ENCODE data around the gene DALRD3. TPM values are rescaled to one million over a fixed set of nuclear protein-coding genes. Genes with fewer than 3 reads are reported as not detected.

DALRD3 gene
- polyA plus RNA-seq, 2 of the 4 experiments (the other 2 are of a cell fraction): 20.5 to 35.8 TPM

DNA sequence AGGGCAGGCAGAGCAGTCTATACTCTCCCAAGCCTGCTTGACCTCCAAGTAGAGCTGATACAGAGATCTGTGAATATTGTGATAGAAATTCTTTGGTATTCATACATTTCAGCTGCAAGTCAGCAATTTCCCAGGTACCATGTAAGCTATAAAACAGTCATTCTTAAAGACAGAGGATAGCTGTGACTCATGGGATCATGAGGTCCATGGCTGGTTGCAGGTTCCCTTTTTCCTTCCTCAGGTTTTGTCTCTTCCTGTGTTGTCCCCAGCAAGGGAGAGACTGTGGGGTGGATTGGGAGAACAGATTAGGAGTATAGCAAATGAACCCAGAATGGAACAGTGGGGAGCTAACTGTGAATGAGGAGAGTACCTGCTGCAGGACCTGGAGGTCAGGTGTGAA is 33.7 kb downstream of the DALRD3 start:
- Histone ChIP-seq H3K4me1 (peaks cover 12% of the 10 kb centered on the region), H3K9me3 (no peaks in the 10 kb centered on the region), H3K27ac (no peak overlapping the region), H3K4me3 (no peak overlapping the region), H3K4me2 (no peak overlapping the region)
- no peak for FAIRE-seq
- ChIA-PET CTCF (interaction anchor here (0.6 to 16.7 kb wide), 2 partner anchors 28 to 61 kb away, joined by 3 to 385 read pairs; partner anchors contain the start of genes DALRD3, NDUFAF3 and WDR6), POLR2A (interaction anchor here (1.4 kb wide), 1 partner anchor 37 kb away, joined by 4 read pairs; the partner anchor contains the start of gene NDUFAF3)
- no peak for ATAC-seq
- DNase-seq (ENCODE audit: low read depth in 1 of 2, low spot score in 1 of 2): no peak
- TF ChIP-seq, protein P1, sequence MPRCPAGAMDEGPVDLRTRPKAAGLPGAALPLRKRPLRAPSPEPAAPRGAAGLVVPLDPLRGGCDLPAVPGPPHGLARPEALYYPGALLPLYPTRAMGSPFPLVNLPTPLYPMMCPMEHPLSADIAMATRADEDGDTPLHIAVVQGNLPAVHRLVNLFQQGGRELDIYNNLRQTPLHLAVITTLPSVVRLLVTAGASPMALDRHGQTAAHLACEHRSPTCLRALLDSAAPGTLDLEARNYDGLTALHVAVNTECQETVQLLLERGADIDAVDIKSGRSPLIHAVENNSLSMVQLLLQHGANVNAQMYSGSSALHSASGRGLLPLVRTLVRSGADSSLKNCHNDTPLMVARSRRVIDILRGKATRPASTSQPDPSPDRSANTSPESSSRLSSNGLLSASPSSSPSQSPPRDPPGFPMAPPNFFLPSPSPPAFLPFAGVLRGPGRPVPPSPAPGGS (IDR thresholded peaks at IDR 0.05): no peak
- no peak for TF ChIP-seq RFX5 (IDR thresholded peaks at IDR 0.05)
- TF ChIP-seq, protein P2, sequence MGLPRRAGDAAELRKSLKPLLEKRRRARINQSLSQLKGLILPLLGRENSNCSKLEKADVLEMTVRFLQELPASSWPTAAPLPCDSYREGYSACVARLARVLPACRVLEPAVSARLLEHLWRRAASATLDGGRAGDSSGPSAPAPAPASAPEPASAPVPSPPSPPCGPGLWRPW (IDR thresholded peaks at IDR 0.05): no peak
- TF ChIP-seq CEBPB (IDR thresholded peaks at IDR 0.05): no peak
- TF ChIP-seq SMC3 (IDR thresholded peaks at IDR 0.05): no peak
- no peak for TF ChIP-seq CBX2 (IDR thresholded peaks at IDR 0.05; ENCODE audit: borderline replicate concordance, low read depth)
- no peak for TF ChIP-seq HOXB5 (CRISPR knock-in tag; IDR thresholded peaks at IDR 0.05)
- no peak for TF ChIP-seq CBX8 (IDR thresholded peaks at IDR 0.05)
- no peak for TF ChIP-seq NPAS2 (CRISPR knock-in tag; IDR thresholded peaks at IDR 0.05; ENCODE audit: borderline replicate concordance)
- TF ChIP-seq, protein P3, sequence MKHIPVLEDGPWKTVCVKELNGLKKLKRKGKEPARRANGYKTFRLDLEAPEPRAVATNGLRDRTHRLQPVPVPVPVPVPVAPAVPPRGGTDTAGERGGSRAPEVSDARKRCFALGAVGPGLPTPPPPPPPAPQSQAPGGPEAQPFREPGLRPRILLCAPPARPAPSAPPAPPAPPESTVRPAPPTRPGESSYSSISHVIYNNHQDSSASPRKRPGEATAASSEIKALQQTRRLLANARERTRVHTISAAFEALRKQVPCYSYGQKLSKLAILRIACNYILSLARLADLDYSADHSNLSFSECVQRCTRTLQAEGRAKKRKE (CRISPR knock-in tag; IDR thresholded peaks at IDR 0.05; ENCODE audit: low read depth): no peak
- TF ChIP-seq BHLHE40 (IDR thresholded peaks at IDR 0.05; ENCODE audit: low read depth, low read length): no peak
- no peak for TF ChIP-seq TFCP2L1 (CRISPR knock-in tag; IDR thresholded peaks at IDR 0.05)
- no peak for TF ChIP-seq FOXS1 (CRISPR knock-in tag; IDR thresholded peaks at IDR 0.05)
- TF ChIP-seq PHF8 (IDR thresholded peaks at IDR 0.05; ENCODE audit: borderline replicate concordance, low read depth): no peak
- TF ChIP-seq MAFK (IDR thresholded peaks at IDR 0.05; ENCODE audit: partially characterized antibody): no peak
- TF ChIP-seq MYC (IDR thresholded peaks at IDR 0.05; ENCODE audit: borderline replicate concordance, low read length): no peak
- TF ChIP-seq CHD4 (IDR thresholded peaks at IDR 0.05; ENCODE audit: borderline replicate concordance): no peak
- TF ChIP-seq ZNF302 (CRISPR knock-in tag; IDR thresholded peaks at IDR 0.05): no peak
- no peak for TF ChIP-seq ESRRA (IDR thresholded peaks at IDR 0.05; ENCODE audit: borderline replicate concordance, low read length)

DNA sequence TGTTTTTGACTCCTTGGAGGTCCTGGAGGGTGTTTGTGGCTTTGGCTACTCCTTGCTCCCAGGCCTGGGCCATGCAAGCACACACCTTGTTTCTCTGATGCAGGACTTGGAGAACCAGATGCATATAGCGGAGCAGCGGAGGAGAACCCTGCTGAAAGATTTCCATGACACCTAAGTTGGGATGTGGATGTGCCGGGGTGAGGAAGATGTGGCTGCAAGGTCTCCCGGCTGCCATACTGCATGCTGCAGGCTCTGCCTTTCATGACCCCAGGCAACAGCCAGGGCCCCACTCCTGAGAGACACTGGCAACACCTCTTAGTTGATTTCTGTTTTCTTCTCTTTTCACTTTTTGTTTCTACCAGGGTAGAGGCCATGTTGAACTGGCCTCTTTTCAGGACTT is 35.3 kb downstream of the DALRD3 start:
- Histone ChIP-seq H3K4me3 (no peak overlapping the region), H3K9me3 (no peaks in the 10 kb centered on the region), H3K4me2 (no peak overlapping the region), H3K4me1 (peaks cover under 1% of the 10 kb centered on the region; the same call in 1 of the 3 replicates), H3K27ac (no peak overlapping the region)
- TF ChIP-seq ZSCAN20 (CRISPR knock-in tag; IDR thresholded peaks at IDR 0.05): no peak
- TF ChIP-seq, protein P4, sequence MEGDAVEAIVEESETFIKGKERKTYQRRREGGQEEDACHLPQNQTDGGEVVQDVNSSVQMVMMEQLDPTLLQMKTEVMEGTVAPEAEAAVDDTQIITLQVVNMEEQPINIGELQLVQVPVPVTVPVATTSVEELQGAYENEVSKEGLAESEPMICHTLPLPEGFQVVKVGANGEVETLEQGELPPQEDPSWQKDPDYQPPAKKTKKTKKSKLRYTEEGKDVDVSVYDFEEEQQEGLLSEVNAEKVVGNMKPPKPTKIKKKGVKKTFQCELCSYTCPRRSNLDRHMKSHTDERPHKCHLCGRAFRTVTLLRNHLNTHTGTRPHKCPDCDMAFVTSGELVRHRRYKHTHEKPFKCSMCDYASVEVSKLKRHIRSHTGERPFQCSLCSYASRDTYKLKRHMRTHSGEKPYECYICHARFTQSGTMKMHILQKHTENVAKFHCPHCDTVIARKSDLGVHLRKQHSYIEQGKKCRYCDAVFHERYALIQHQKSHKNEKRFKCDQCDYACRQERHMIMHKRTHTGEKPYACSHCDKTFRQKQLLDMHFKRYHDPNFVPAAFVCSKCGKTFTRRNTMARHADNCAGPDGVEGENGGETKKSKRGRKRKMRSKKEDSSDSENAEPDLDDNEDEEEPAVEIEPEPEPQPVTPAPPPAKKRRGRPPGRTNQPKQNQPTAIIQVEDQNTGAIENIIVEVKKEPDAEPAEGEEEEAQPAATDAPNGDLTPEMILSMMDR (IDR thresholded peaks at IDR 0.05): no peak
- no peak for TF ChIP-seq HDAC2 (IDR thresholded peaks at IDR 0.05)
- TF ChIP-seq, protein P2 (IDR thresholded peaks at IDR 0.05): no peak
- no peak for TF ChIP-seq RCOR1 (IDR thresholded peaks at IDR 0.05; ENCODE audit: low read depth, low read length)
- no peak for TF ChIP-seq ZNF302 (CRISPR knock-in tag; IDR thresholded peaks at IDR 0.05)
- no peak for TF ChIP-seq SMC3 (IDR thresholded peaks at IDR 0.05)
- TF ChIP-seq EP300 (IDR thresholded peaks at IDR 0.05): no peak
- TF ChIP-seq EHMT2 (IDR thresholded peaks at IDR 0.05; ENCODE audit: low read depth): no peak
- TF ChIP-seq PHF8 (IDR thresholded peaks at IDR 0.05; ENCODE audit: borderline replicate concordance, low read depth): no peak
- TF ChIP-seq FOSB (CRISPR knock-in tag; IDR thresholded peaks at IDR 0.05): no peak
- TF ChIP-seq, protein P3 (CRISPR knock-in tag; IDR thresholded peaks at IDR 0.05; ENCODE audit: low read depth): no peak
- no peak for TF ChIP-seq TFCP2L1 (CRISPR knock-in tag; IDR thresholded peaks at IDR 0.05)
- TF ChIP-seq NFE2L2 (conservative IDR thresholded peaks at IDR 0.05; ENCODE audit: low read length): no peak
- TF ChIP-seq CEBPB (IDR thresholded peaks at IDR 0.05): no peak
- no peak for TF ChIP-seq CHD4 (IDR thresholded peaks at IDR 0.05; ENCODE audit: borderline replicate concordance)
- TF ChIP-seq HOXA7 (CRISPR knock-in tag; IDR thresholded peaks at IDR 0.05): no peak
- TF ChIP-seq, protein P5, sequence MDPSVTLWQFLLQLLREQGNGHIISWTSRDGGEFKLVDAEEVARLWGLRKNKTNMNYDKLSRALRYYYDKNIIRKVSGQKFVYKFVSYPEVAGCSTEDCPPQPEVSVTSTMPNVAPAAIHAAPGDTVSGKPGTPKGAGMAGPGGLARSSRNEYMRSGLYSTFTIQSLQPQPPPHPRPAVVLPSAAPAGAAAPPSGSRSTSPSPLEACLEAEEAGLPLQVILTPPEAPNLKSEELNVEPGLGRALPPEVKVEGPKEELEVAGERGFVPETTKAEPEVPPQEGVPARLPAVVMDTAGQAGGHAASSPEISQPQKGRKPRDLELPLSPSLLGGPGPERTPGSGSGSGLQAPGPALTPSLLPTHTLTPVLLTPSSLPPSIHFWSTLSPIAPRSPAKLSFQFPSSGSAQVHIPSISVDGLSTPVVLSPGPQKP (IDR thresholded peaks at IDR 0.05; ENCODE audit: low read depth, low read length): no peak
- TF ChIP-seq BHLHE40 (IDR thresholded peaks at IDR 0.05; ENCODE audit: low read depth, low read length): no peak
- CTCF ChIA-PET: interaction anchor here (16.7 kb wide), 1 partner anchor 29 kb away, joined by 385 read pairs; the partner anchor contains the start of genes DALRD3, NDUFAF3 and WDR6
- no peak for DNase-seq (ENCODE audit: low read depth in 1 of 2, low spot score in 1 of 2)
- WGBS (ENCODE audit: missing lambda C conversion rate): 92% methylated on average over 4 of the region's 4 CpGs
- FAIRE-seq: no peak
- POLR2A ChIA-PET: no interaction called here
- ATAC-seq: no peak
